Measurements from ENCODE around the gene OR7C2.

- TF ChIP-seq EP300 (IDR thresholded peaks at IDR 0.05; ENCODE audit: low read depth) (no peak), CTCF (IDR thresholded peaks at IDR 0.05) (no peak)
These were observed 1.0 kb upstream of the OR7C2 start for GRCh38 chr19:14940266-14940665.

Measured in transverse colon (tissue), 3 donors.